GM19239 (cell line): ENCODE measurements around the gene AP1G2.
"Not testable (repeated sequence)": the region's sequence is repeated elsewhere in the genome, so short reads cannot be mapped to it uniquely, and the experiment has no call there.

ENCODE experiments used
- DNase-seq: peaks from one replicate; pipeline ENCODE4 v3.0.0; 2011; ENCODE audit warnings: low spot score; ENCODE audit not compliant: insufficient read length
- FAIRE-seq: peaks from 2 replicates; lab custom pipeline; 2011; peaks lifted over from hg19 to GRCh38; lab: Jason Lieb, UNC

Gene AP1G2

GRCh38 chr14:23601424-23601823, 33.8 kb upstream of the AP1G2 start:
- DNase-seq (no peak), FAIRE-seq (no peak)

- DNase-seq: no peak
- no peak for FAIRE-seq
Measured at GRCh38 chr14:23600806-23601205, 33.2 kb upstream of the AP1G2 start.

- no peak for DNase-seq
- no peak for FAIRE-seq
Measured at GRCh38 chr14:23600322-23600707, 32.7 kb upstream of the AP1G2 start.

GRCh38 chr14:23594191-23594590, 26.6 kb upstream of the AP1G2 start:
- DNase-seq, FAIRE-seq: not testable (repeated sequence)

GRCh38 chr14:23590198-23590597, 22.6 kb upstream of the AP1G2 start:
- DNase-seq (no peak), FAIRE-seq (no peak)

GRCh38 chr14:23589606-23590005, 22.0 kb upstream of the AP1G2 start:
- DNase-seq (no peak), FAIRE-seq (no peak)

GRCh38 chr14:23588884-23589598, 21.4 kb upstream of the AP1G2 start:
- FAIRE-seq: peak; percentile 91
- peak; percentile 95 for DNase-seq

GRCh38 chr14:23584527-23585203, 17.1 kb upstream of the AP1G2 start:
- FAIRE-seq, DNase-seq: not testable (repeated sequence)

- FAIRE-seq: not testable (repeated sequence)
Measured at GRCh38 chr14:23583761-23584526, 16.4 kb upstream of the AP1G2 start.

GRCh38 chr14:23582906-23583760, 15.5 kb upstream of the AP1G2 start:
- no peak for FAIRE-seq

More at GRCh38 chr14:23583761-23584526, 16.4 kb upstream of the AP1G2 start:
- DNase-seq: not testable (repeated sequence)

GRCh38 chr14:23580948-23581281, 13.3 kb upstream of the AP1G2 start:
- no peak for FAIRE-seq
- no peak for DNase-seq

More at GRCh38 chr14:23582906-23583760, 15.5 kb upstream of the AP1G2 start:
- DNase-seq: no peak

GRCh38 chr14:23580152-23580926, 12.7 kb upstream of the AP1G2 start:
- DNase-seq (no peak), FAIRE-seq (no peak)

- no peak for FAIRE-seq
- no peak for DNase-seq
Measured at GRCh38 chr14:23579739-23580138, 12.1 kb upstream of the AP1G2 start.

- FAIRE-seq: no peak
Measured at GRCh38 chr14:23579311-23579630, 11.7 kb upstream of the AP1G2 start.

GRCh38 chr14:23578560-23579310, 11.1 kb upstream of the AP1G2 start, which contains the start of gene JPH4:
JPH4 (minus strand) TSS chr14:23578790; CDS start chr14:23577453, 1,337 bp downstream.
- FAIRE-seq: no peak
- no peak for DNase-seq

More at GRCh38 chr14:23579311-23579630, 11.7 kb upstream of the AP1G2 start:
- DNase-seq: no peak

GRCh38 chr14:23577710-23578392, 10.3 kb upstream of the AP1G2 start:
- FAIRE-seq: no peak

GRCh38 chr14:23577004-23577681, 9.6 kb upstream of the AP1G2 start:
- no peak for FAIRE-seq

More at GRCh38 chr14:23577710-23578392, 10.3 kb upstream of the AP1G2 start:
- no peak for DNase-seq

More at GRCh38 chr14:23577004-23577681, 9.6 kb upstream of the AP1G2 start:
- DNase-seq: no peak
